Stimulated activated CD4-positive, alpha-beta T cell treated with anti-CD3 and anti-CD28 coated beads, Interleukin-2, amount 100 ng/mL, for 24 hours (primary cell): ENCODE measurements around the gene HTR5A.

Experiments
- DNase-seq, 2 donors: peaks; one replicate each; pipeline ENCODE4 v3.0.0-alpha.2; 2020

The HTR5A gene

GRCh38 chr7:155093596-155093995 lies 23.5 kb downstream of the HTR5A start:
- no peak for DNase-seq

GRCh38 chr7:155094636-155095135 lies 24.6 kb downstream of the HTR5A start:
- DNase-seq: no peak

- DNase-seq: no peak
Observed at GRCh38 chr7:155097338-155097737, 27.2 kb downstream of the HTR5A start.

GRCh38 chr7:155103839-155104238 lies 33.7 kb downstream of the HTR5A start:
- DNase-seq: no peak

GRCh38 chr7:155104913-155105312 lies 34.8 kb downstream of the HTR5A start:
- DNase-seq: no peak

GRCh38 chr7:155106356-155106755 lies 36.2 kb downstream of the HTR5A start:
- DNase-seq: no peak

GRCh38 chr7:155107126-155107525 lies 37.0 kb downstream of the HTR5A start:
- DNase-seq: no peak

GRCh38 chr7:155108144-155108901 lies 38.2 kb downstream of the HTR5A start:
- no peak for DNase-seq

GRCh38 chr7:155109121-155109520 lies 39.0 kb downstream of the HTR5A start:
- no peak for DNase-seq

GRCh38 chr7:155115288-155115687 lies 45.2 kb downstream of the HTR5A start:
- no peak for DNase-seq

- DNase-seq: no peak
Observed at GRCh38 chr7:155119801-155120382, 49.8 kb downstream of the HTR5A start.

GRCh38 chr7:155120460-155120859 lies 50.3 kb downstream of the HTR5A start:
- no peak for DNase-seq

- no peak for DNase-seq
Observed at GRCh38 chr7:155122831-155123230, 52.7 kb downstream of the HTR5A start.

GRCh38 chr7:155123413-155123812 lies 53.3 kb downstream of the HTR5A start:
- DNase-seq: no peak

- no peak for DNase-seq
Observed at GRCh38 chr7:155124706-155125105, 54.6 kb downstream of the HTR5A start.

GRCh38 chr7:155129186-155129585 lies 59.1 kb downstream of the HTR5A start:
- no peak for DNase-seq

- DNase-seq: no peak
Observed at GRCh38 chr7:155129789-155130188, 59.7 kb downstream of the HTR5A start.

GRCh38 chr7:155130493-155130892 lies 60.4 kb downstream of the HTR5A start:
- no peak for DNase-seq

- DNase-seq: no peak
Observed at GRCh38 chr7:155131090-155131489, 61.0 kb downstream of the HTR5A start.

GRCh38 chr7:155132431-155132830 lies 62.3 kb downstream of the HTR5A start:
- DNase-seq: no peak

GRCh38 chr7:155136619-155137243 lies 66.6 kb downstream of the HTR5A start:
- no peak for DNase-seq
